ENCODE results near the gene CCDC159.
"Not testable (repeated sequence)": the region's sequence is repeated elsewhere in the genome, so short reads cannot be mapped to it uniquely, and the experiment has no call there.

Gene CCDC159

DNA sequence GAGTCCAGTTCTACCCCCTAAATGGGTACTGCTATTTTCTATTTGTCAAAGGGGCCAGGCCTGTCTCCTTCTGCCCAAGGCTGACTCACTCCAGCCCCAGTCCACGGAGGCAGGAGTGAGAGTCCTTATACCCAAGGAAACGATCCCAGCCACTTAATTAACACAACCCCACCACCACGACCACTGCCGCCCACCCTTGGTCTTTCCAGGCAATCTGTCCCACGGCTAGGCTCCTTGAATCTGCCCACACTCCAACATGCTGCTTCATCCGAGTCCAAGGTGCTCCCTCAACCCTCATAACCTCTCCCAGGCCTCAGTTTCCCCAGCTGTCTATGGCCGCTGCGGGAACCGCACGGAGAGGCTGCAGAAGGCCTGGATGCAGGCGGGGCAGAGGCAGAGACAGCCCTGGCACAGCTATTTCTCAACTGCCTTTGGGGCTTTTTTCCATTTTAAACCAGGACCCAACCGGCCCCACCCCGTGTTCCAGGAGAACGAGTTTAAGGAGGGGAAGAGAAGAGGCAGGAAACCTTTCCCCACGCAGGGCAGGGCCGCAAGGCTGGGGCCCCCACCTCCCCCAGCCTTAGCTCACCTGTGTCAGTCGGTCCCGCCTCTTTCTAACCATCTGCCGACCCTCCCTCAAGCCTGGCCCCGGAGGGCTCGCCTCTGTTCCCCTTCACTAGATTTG is 7.6 kb upstream of the CCDC159 start:
- DNase-seq = no peak

DNA sequence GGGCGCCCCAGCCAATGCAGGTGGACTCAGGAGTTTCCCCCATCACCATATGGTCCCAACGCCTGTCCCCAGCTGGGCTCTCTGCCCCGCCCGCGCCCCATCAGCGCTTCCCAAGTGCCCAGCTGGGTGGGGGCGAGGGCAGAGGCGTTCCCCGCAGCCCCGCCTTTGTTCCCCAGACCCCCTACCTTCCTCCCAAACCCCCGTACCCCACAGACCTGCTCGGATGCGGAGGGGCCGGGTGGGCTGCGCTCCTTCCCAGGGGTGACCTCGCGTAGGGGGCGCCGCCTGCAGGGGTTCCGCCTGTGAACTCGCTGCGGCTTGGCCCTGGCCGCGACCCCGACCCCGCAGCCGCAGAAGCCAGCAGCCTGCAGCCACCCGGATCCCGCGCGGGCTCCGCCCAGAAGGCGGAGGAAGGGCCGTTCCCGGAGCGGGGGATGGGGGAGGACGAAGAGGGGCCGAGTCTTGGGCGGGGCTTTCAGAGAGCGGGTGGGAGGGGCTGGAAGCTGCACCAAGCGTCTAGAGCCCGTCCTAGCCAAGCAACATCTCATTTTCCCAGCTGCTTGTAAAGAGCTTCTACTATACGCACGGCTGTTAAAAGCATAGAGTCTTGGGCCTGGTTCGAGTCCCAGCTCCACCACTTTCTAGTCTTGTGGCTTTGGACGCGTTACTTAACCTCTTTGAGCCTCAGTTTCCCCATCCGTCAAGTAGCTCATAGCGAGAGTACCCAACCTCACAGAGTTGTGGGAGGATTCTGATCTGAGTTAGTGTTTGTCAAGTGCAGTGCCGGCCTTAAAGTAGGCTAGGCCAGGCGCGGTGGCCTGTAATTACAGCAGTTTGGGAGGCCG is 6.8 kb upstream of the CCDC159 start, which contains the start of gene RAB3D:
Gene RAB3D (minus strand): TSS at position 404 of the 845 bp plus-strand sequence. CDS start 2,258 bp downstream, outside the sequence.
- DNase-seq = peak; percentile 54 to 77

DNA sequence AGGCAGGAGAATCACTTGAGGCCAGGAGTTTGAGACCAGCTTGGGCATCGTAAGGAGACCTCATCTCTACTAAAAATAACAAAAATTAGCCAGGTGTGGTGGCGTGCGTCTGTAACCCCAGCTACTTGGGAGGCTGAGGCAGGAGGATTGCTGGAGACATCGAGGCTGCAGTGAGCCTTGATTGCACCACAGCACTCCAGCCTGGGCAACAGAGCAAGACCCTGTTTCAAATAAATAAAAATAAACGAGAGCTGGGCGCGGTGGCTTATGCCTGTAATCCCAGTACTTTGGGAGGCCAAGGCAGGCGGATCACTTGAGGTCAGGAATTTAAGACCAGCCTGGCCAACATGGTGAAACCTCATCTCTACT is 6.2 kb upstream of the CCDC159 start:
- DNase-seq = not testable (repeated sequence)

DNA sequence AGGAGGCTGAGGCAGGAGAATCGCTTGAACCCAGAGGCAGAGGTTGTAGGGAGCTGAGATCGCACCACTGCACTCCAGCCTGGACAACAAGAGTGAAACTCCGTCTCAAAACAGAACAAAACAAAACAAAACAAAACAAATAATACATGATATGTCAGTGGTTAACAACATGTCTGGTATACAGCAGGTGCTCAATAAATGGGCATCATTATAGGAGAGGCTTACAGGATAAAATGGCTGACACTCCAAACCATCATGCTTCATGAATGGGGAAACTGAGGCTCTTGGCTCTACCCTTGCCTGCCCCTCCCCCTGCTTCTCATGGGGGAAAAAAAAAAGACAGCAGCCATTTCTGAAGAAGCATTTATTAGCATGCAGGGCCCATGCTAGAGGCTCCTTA is 3.9 kb upstream of the CCDC159 start:
- no peak for DNase-seq

DNA sequence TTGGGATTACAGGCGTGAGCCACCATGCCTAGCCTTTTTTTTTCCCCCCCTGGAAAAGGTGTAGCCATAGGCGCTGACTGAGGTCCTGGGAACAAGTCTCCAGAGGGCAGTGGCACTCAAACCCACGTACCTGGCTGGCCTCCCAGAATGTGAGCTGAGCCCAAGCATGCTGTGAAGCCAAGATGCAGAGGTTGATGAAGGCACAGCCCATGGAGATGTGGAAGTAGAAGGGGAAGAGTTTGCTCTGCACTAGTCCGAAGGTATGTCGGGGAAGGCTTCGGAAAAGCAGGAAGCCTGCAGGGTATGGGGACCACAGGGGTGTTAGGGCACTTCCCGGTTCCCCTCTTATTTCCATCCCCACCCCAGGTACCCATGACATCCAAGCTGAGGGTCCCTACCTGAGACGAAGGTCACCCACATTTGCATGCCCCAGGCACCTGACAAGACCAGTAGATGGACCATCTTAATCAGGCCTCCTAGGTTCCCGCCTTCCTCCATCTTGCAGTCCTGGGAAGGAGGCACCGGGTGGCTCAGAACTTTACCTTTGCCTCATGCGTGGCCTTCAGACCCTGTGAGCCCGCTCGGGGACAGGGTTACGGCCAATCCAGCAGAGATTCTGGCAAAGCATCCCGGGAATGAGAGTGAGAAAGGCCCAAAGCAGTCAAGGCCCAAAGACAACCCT is 1.1 kb upstream of the CCDC159 start:
- DNase-seq = no peak

DNA sequence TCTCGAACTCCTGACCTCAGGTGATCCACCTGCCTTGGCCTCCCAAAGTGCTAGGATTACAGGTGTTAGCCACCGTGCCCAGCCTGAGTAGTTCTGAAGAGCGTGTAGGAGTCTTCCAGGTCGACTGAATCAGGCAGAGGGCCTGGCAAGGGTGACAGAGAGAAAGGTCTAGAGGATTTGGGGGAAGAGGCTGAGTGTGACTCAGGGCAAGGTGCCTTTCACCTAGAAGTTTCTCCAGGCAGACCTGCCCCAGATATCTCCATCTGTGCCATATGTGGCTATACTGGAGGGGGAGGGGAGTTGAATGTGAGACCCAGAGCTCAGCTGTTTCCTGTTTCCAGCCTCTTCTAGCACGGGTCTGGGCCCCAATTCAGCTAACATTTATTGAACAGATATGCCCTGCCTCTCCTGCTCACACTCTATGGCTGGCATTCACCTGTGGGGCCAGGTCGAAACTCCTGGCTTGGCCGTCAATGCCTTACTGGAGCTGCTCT is 1.3 kb downstream of the CCDC159 start:
- DNase-seq = no peak

DNA sequence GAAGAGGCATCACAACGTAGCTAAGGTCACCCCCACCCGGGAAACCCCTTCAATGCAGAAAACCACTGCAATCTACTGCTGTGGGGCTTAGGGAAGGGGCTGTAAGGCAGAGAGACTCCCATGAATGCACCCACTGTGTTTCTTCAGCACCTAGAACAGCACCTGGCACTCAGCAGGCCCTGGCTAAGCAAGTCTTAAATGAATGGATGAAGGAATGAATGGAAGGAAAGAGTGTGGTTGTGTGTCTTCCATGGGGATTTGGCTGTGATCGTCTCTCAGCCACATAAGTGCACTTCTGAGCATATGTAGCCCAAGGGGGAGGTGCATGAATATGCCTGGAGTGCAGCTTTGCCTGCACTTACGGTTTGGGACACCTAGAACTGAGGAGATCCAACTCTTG is 2.9 kb downstream of the CCDC159 start:
- DNase-seq = no peak

DNA sequence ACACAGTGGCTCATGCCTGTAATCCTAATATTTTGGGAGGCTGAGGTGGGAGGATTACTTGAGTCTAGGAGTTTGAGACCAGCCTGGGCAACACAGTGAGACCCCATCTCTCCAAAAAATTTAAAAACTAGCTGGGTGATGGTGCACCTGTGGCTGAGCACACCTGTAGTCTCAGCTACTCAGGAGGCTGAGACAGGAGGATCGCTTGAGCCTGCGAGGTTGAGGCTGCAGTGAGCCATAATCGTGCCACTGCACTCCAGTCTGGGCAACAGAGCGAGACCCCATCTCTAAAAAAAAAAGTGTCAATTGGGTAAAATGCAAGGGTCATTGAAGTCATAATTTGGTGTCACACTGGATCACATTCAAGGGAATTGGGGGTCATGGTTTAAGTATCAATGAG is 7.8 kb downstream of the CCDC159 start:
- DNase-seq = not testable (repeated sequence)

DNA sequence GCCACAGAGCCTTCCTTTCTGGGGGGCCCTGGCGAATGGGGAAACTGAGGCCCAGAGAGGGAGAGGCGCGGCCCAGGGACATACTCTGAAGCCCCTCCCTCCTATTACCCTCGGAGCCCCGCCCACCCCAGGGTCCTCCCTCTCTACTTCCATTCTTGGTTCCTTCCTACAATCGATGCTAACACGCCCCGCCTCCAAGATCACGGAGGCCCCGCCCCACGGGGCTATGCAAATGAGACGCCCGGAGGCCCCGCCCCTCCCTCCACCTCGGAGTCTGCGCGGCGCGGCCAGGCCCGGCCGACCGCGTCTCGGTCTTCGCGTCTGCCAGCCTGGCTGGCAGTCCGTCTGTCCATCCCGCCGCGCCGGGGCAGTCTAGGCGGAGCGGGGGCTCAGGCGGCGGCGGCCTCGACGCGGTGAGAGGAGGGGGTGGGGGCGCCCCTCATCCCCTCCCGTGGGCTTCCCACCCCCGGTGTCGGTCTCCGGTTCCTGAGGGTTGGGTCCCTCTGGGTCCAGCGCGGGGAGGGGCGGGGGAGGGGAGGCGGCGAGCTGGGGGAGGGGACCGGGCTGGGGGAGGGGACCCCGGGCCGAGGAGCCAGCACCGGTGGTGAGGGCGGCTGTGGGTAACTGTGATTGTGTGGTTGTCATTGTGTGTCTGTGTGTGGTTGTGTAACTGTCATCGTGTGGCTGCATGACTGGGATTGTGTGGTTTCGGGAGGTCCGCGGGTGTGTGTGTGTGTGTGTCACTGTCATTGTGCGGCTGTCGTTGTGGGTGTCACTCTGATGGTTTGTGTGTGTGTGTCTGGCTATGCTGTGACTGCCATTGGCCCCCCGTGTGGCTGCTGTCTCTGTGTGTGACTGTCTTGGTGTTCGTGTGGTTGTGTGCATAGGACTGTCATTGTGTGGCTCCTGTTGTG is 9.1 kb downstream of the CCDC159 start, which contains the start of gene PLPPR2:
Gene PLPPR2 (plus strand): TSS at position 273 of the 914 bp plus-strand sequence. CDS start 2,242 bp downstream, outside the sequence.
- DNase-seq = peak; percentile 70

DNA sequence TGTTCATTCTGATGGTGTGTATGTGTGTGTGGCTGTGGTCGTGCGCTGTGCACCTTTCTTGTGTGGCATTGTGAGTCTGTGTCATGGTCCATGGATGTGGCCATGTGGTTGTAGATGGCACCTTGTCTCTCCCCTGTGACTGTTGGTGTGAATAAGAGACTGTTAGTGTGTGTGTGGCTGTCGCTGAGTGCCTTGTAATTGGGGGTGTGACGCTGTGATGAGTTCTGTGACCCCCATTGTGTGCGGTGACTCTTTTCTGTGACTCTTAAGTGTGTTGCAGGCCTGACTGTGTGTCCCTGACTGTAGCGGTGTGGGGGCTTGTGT is 9.7 kb downstream of the CCDC159 start:
- DNase-seq = no peak

DNA sequence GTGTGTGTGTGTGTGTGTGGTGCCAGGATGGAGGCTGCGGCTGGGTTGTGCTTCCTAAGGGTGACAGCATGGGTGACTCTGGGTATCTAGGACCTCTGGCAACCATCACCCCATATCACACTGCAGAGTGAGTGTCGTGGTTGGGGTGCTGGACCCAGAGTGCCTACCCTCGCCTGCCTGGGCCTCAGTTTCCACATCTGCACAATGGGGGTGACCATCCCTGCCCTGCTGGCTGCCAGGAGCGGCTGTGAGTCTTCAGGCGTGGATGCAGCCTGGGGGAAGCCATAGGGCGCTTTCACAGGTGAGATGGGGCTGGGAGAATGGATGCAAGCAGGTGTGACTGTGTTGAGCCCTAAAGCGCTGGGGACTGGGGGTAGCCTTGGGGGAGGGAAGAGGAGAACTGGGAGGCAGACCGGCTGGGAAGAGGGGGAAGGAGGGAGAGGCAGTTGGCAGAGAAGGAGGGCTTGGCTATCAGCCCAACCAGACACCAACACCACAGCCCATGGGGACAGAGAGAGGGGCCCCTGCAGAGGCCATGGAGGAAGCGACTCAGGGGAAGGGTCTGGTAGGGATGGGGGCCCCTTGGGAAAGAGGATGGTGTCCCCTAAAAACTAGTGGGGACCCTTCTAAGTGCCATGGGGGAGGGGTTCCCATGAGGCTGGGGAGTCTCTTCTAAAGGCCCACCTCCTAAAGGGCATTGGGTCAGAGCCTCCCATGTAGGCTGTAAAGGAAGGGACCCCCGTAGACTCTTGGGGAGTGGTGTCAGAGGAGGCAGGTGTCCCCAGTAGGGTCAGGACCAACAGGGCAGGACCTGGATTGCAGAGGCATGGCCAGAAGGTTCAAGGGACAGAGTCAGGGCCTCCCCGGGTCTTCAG is 10.6 kb downstream of the CCDC159 start:
- no peak for DNase-seq

DNA sequence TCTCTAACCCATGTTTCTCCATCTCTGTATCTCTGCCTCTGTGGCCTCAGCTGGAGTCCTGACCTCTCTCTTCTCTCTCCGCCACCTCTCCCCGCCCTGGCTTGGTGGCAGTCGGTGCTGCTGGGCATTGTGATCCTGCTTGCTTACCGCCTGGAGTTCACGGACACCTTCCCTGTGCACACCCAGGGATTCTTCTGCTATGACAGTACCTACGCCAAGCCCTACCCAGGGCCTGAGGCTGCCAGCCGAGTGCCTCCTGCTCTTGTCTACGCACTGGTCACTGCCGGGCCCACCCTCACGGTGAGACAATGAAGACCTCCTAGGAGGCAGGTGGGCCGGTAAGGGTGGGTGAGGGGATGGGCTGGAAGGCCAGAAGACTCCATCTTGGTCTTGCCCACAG is 13.1 kb downstream of the CCDC159 start:
- no peak for DNase-seq

DNA sequence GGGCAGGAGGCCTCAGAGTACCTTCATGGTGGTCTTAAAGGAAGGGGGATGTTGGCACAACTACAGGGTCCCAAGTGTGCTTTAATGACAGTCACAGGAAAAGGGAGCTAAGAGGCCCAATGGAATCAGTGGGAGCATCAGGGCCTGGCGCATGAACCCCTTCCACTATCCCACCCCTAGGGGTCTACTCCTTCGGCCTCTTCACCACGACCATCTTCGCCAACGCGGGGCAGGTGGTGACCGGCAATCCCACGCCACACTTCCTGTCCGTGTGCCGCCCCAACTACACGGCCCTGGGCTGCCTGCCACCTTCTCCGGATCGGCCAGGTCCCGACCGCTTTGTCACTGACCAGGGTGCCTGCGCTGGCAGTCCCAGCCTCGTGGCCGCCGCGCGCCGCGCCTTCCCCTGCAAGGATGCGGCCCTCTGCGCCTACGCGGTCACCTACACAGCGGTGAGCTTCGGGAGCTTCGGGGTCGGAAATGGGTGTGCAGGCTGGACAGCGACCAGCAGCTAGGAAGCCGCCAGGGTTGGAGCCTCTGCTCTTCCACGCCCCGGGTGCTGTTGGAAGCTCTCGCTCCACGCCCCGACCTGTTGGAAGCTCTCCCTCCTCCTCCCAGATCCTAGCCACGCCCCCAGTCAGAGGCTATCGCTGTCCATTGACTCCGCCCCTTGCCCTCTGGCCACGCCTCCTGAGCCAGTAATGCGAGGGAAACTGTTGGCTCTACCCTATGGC is 14.9 kb downstream of the CCDC159 start:
- no peak for DNase-seq

DNA sequence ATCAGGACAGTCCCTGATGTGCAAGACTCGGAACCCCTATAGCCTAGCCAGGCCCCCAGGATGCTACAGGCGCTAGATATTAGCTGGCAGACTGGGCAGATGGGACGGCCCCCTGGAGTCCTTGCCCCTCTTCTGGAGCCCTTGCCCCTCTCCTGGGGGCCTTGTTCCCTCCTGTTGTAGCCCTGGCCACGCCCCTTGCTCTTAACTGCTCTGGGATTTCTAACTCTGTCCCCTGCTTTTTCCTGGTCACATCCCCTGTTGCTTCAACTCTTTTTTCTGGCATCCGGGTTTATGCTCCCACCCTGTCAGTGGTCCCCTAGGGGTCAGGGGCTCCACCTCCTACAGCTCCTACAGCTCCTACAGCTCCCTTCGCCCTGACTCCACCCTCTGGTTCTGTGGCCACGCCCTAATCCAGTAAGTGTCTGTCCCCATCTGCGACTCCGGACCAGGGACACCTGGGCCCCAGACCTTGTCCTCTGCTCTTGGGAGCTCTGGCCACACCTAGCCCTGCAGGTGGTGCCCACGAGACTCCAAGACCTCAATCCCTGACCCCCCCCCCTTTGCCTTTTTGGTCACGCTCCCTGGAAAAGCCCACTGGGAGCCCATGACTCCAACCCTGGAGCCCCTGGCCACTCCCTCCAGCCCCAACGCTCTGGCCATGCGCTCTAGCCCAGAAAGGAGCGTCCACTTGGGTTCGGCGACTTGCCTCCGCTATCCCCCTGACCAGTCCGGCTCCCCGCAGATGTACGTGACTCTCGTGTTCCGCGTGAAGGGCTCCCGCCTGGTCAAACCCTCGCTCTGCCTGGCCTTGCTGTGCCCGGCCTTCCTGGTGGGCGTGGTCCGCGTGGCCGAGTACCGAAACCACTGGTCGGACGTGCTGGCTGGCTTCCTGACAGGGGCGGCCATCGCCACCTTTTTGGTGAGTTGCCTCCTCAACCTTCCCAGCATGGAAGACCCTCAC is 15.7 kb downstream of the CCDC159 start:
- DNase-seq = no peak

DNA sequence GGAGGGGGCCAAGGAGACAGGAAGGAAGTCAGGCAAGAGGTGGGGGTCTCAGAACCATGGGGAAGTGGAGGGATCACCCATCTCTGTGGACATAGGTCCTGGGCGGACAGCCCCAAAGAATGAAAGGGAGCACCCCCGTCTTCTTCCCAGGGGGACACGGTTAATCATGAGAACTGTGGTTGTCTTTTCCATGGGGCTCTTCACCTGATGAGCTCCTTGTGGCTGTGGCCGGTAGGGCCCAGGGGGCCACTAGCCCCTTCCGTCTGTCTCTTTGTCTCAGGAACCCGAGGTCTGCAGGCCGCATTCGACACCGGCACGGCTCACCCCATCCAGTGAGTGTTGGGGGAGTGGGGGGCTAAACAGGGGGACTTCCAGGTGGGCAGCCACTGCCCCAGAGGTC is 17.6 kb downstream of the CCDC159 start:
- no peak for DNase-seq

DNA sequence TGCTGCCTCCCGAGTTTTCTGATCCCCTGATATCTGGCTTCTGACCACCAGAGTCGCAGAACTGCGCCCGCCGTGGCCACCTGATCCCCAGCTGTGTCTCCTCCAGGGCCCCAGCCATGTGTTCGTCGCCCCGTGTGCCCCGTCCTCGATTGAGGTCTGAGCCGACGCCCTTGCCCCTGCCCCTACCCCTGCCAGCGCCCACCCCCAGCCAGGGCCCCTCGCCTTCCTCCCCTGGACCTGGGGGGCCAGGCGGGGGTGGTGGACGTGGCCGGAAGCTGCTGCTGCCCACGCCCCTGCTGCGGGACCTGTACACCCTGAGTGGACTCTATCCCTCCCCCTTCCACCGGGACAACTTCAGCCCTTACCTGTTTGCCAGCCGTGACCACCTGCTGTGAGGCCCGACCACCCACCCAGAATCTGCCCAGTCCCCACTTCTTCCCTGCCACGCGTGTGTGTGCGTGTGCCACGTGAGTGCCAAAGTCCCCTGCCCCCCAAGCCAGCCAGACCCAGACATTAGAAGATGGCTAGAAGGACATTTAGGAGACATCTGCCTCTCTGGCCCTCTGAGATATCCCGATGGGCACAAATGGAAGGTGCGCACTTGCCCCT is 18.1 kb downstream of the CCDC159 start:
- DNase-seq = no peak

DNA sequence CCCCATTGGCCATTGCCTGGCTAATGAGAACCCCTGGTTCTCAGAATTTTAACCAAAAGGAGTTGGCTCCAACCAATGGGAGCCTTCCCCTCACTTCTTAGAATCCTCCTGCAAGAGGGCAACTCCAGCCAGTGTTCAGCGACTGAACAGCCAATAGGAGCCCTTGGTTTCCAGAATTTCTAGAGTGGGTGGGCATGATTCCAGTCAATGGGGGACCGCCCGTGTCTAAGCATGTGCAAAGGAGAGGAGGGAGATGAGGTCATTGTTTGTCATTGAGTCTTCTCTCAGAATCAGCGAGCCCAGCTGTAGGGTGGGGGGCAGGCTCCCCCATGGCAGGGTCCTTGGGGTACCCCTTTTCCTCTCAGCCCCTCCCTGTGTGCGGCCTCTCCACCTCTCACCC is 18.6 kb downstream of the CCDC159 start:
- DNase-seq = no peak

DNA sequence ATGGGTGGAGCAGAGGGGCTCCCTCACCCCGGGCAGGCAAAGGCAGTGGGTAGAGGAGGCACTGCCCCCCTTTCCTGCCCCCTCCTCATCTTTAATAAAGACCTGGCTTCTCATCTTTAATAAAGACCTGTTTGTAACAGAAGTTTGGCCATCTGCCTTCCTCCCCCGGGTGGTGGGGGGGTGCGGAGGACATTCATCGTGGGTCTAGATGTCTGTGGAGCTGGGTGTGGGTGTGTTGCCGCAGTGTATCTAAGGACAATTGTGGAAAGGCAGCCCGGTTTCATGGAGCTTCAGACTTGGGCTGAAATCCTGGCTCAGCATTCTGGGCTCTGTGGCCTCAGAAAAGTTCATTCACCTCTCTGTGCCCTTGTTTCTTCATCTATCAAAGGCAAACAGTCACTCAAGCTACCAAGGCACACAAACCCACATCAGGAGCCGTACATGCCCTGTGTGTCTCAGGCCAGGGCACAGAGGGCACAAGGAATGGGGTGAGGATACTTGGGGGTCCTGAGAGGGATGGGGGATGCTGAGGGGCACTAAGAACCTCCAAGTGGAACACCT is 19.3 kb downstream of the CCDC159 start:
- DNase-seq = no peak

DNA sequence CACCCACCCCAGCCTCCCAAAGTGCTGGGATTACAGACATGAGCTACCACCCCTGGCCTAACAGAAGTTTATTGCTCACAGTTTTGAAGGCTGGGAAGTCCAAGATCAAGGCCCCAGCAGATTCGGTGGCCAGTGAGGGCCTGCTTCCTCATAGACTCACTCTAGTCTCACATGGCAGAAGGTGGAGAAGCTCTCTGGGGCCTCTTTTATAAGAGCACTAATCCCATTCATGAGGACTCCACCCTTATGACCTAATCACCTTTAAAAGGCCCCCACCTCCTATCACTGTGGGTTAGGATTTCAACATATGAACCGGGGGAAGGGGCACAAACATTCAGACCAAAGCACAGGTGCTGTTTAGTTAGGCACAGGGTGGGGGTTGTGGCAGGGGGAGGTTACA is 21.2 kb downstream of the CCDC159 start:
- DNase-seq = no peak
